Measurements from ENCODE around the gene AGBL1. TPM values are rescaled to one million over a fixed set of nuclear protein-coding genes. Genes with fewer than 3 reads are reported as not detected.

The AGBL1 gene
- total RNA-seq, 1 experiment from 2014 or later, result not detected

- Histone ChIP-seq H3K4me1 (ENCODE audit: insufficient read depth, low read length, poor library complexity, severe bottlenecking) (no peaks in the 10 kb centered on the region), H3K27ac (ENCODE audit: low read depth, low read length, poor library complexity, severe bottlenecking) (no peak overlapping the region), H3K36me3 (ENCODE audit: insufficient read depth, low read length, poor library complexity, severe bottlenecking) (no peaks in the 10 kb centered on the region), H3K9me3 (ENCODE audit: low read depth, low read length, poor library complexity, severe bottlenecking) (peaks cover 11% of the 10 kb centered on the region), H3K27me3 (replicated peaks; ENCODE audit: insufficient read depth, low read depth, low read length, poor library complexity) (no peaks in the 10 kb centered on the region), H3K4me3 (ENCODE audit: low read depth, low read length, poor library complexity, severe bottlenecking) (no peak overlapping the region)
- no peak for DNase-seq (ENCODE audit: low spot score)
- BruUV-seq (replicated peaks), result no TSS peak
- TF ChIP-seq CTCF (conservative IDR thresholded peaks at IDR 0.05; ENCODE audit: low read depth, low read length) (no peak), EZH2 (IDR thresholded peaks at IDR 0.05; ENCODE audit: borderline replicate concordance, low read depth, low read length, poor library complexity, severe bottlenecking) (no peak)
- CTCF ChIA-PET, result no interaction called here
- intact Hi-C loops (cut with micrococcal nuclease; ENCODE audit: unreplicated experiment), result no loop called here
- POLR2A ChIA-PET (ENCODE audit: low non-redundant PET), result no interaction called here
Observed at GRCh38 chr15:86611417-86612040, 531.9 kb downstream of the AGBL1 start.

- Histone ChIP-seq H3K27ac (ENCODE audit: low read depth, low read length, poor library complexity, severe bottlenecking) (no peak overlapping the region), H3K9me3 (ENCODE audit: low read depth, low read length, poor library complexity, severe bottlenecking) (no peaks in the 10 kb centered on the region), H3K4me1 (ENCODE audit: insufficient read depth, low read length, poor library complexity, severe bottlenecking) (no peaks in the 10 kb centered on the region), H3K36me3 (ENCODE audit: insufficient read depth, low read length, poor library complexity, severe bottlenecking) (no peaks in the 10 kb centered on the region), H3K27me3 (replicated peaks; ENCODE audit: insufficient read depth, low read depth, low read length, poor library complexity) (no peaks in the 10 kb centered on the region), H3K4me3 (ENCODE audit: low read depth, low read length, poor library complexity, severe bottlenecking) (no peak overlapping the region)
- ChIA-PET CTCF (no interaction called here), POLR2A (ENCODE audit: low non-redundant PET) (no interaction called here)
- TF ChIP-seq CTCF (conservative IDR thresholded peaks at IDR 0.05; ENCODE audit: low read depth, low read length), result no peak
- no peak for TF ChIP-seq EZH2 (IDR thresholded peaks at IDR 0.05; ENCODE audit: borderline replicate concordance, low read depth, low read length, poor library complexity, severe bottlenecking)
- no TSS peak for BruUV-seq (replicated peaks)
- intact Hi-C loops (cut with micrococcal nuclease; ENCODE audit: unreplicated experiment), result no loop called here
- DNase-seq (ENCODE audit: low spot score), result no peak
Observed at GRCh38 chr15:86615411-86615810, 535.7 kb downstream of the AGBL1 start.

GRCh38 chr15:86615816-86616215 is 536.1 kb downstream of the AGBL1 start:
- H3K27ac ChIP-seq (ENCODE audit: low read depth, low read length, poor library complexity, severe bottlenecking), result no peak overlapping the region
- BruUV-seq (replicated peaks), result no TSS peak
- TF ChIP-seq CTCF (conservative IDR thresholded peaks at IDR 0.05; ENCODE audit: low read depth, low read length) (no peak), EZH2 (IDR thresholded peaks at IDR 0.05; ENCODE audit: borderline replicate concordance, low read depth, low read length, poor library complexity, severe bottlenecking) (no peak)
- no peak for DNase-seq (ENCODE audit: low spot score)
- POLR2A ChIA-PET (ENCODE audit: low non-redundant PET), result no interaction called here
- no peak overlapping the region for H3K4me3 ChIP-seq (ENCODE audit: low read depth, low read length, poor library complexity, severe bottlenecking)
- CTCF ChIA-PET, result no interaction called here
- H3K9me3 ChIP-seq (ENCODE audit: low read depth, low read length, poor library complexity, severe bottlenecking), result no peaks in the 10 kb centered on the region
- intact Hi-C loops (cut with micrococcal nuclease; ENCODE audit: unreplicated experiment), result no loop called here
- no peaks in the 10 kb centered on the region for H3K27me3 ChIP-seq (replicated peaks; ENCODE audit: insufficient read depth, low read depth, low read length, poor library complexity)
- H3K4me1 ChIP-seq (ENCODE audit: insufficient read depth, low read length, poor library complexity, severe bottlenecking), result no peaks in the 10 kb centered on the region
- no peaks in the 10 kb centered on the region for H3K36me3 ChIP-seq (ENCODE audit: insufficient read depth, low read length, poor library complexity, severe bottlenecking)
